HEK293 (cell line): ENCODE measurements around the gene MYADML2.

ENCODE experiments used
- BCL11A ChIP-seq: fragments of 450-650 bp; formaldehyde crosslinking; IDR thresholded peaks from 2 replicates; pipeline ENCODE4 v1.5.1; 2016; ENCODE audit warnings: low read depth, missing biosample characterization, missing genetic modification characterization
- HOXD13 ChIP-seq: sonication (generic); formaldehyde crosslinking; IDR thresholded peaks from 2 replicates; pipeline ENCODE4 v1.8.0; 2022; ENCODE audit warnings: missing genetic modification reagents, borderline replicate concordance
- KLF8 ChIP-seq: fragments of 450-650 bp; formaldehyde crosslinking; IDR thresholded peaks from 2 replicates; pipeline ENCODE4 v1.5.1; 2016; ENCODE audit warnings: missing biosample characterization, missing genetic modification characterization
- MEIS1 ChIP-seq: sonication (generic); formaldehyde crosslinking; IDR thresholded peaks from 2 replicates; pipeline ENCODE4 v1.8.1; 2022; ENCODE audit warnings: missing genetic modification reagents, mild to moderate bottlenecking, borderline replicate concordance
- MYNN ChIP-seq: fragments of 450-650 bp; formaldehyde crosslinking; IDR thresholded peaks from 2 replicates; pipeline ENCODE4 v1.5.1; 2016; ENCODE audit warnings: missing biosample characterization, missing genetic modification characterization, borderline replicate concordance
- SETDB1 ChIP-seq: IDR thresholded peaks from one replicate; pipeline ENCODE4 v1.6.1; 2017; ENCODE audit warnings: mild to moderate bottlenecking, low read length, moderate library complexity, mixed read lengths; ENCODE audit not compliant: insufficient read length
- ZBTB7A ChIP-seq: fragments of 450-650 bp; formaldehyde crosslinking; IDR thresholded peaks from 2 replicates; pipeline ENCODE4 v1.5.1; 2016; ENCODE audit warnings: low read depth, missing biosample characterization, missing genetic modification characterization
- ZEB2 ChIP-seq: fragments of 450-650 bp; formaldehyde crosslinking; IDR thresholded peaks from 2 replicates; pipeline ENCODE4 v1.5.1; 2016; ENCODE audit warnings: missing biosample characterization, missing genetic modification characterization
- ZNF114 ChIP-seq: fragments of 450-650 bp; formaldehyde crosslinking; IDR thresholded peaks from 2 replicates; pipeline ENCODE4 v1.5.0; 2017; ENCODE audit warnings: missing biosample characterization, missing genetic modification characterization
- ZNF121 ChIP-seq: fragments of 450-650 bp; formaldehyde crosslinking; IDR thresholded peaks from 2 replicates; pipeline ENCODE4 v1.5.1; 2016; ENCODE audit warnings: missing biosample characterization, missing genetic modification characterization
- ZNF155 ChIP-seq: fragments of 450-650 bp; formaldehyde crosslinking; IDR thresholded peaks from 2 replicates; pipeline ENCODE4 v1.5.1; 2016; ENCODE audit warnings: missing biosample characterization, missing genetic modification characterization
- ZNF175 ChIP-seq: fragments of 450-650 bp; formaldehyde crosslinking; IDR thresholded peaks from 2 replicates; pipeline ENCODE4 v1.5.1; 2016; ENCODE audit warnings: missing biosample characterization, missing genetic modification characterization
- ZNF23 ChIP-seq: fragments of 450-650 bp; formaldehyde crosslinking; IDR thresholded peaks from 2 replicates; pipeline ENCODE4 v1.5.1; 2016; ENCODE audit warnings: missing biosample characterization, missing genetic modification characterization, borderline replicate concordance
- ZNF24 ChIP-seq: fragments of 450-650 bp; formaldehyde crosslinking; IDR thresholded peaks from 2 replicates; pipeline ENCODE4 v1.5.1; 2016; ENCODE audit warnings: missing biosample characterization, missing genetic modification characterization
- ZNF302 ChIP-seq: fragments of 450-650 bp; formaldehyde crosslinking; IDR thresholded peaks from 2 replicates; pipeline ENCODE4 v1.5.1; 2016; ENCODE audit warnings: missing biosample characterization, missing genetic modification characterization, low read depth
- ZNF311 ChIP-seq: fragments of 450-650 bp; formaldehyde crosslinking; IDR thresholded peaks from 2 replicates; pipeline ENCODE4 v1.5.1; 2017; ENCODE audit warnings: missing biosample characterization, missing genetic modification characterization, borderline replicate concordance
- ZNF510 ChIP-seq: fragments of 450-650 bp; formaldehyde crosslinking; IDR thresholded peaks from 2 replicates; pipeline ENCODE4 v1.5.1; 2018; ENCODE audit warnings: mild to moderate bottlenecking, missing genetic modification characterization, missing biosample characterization; ENCODE audit not compliant: insufficient replicate concordance
- ZNF514 ChIP-seq: fragments of 450-650 bp; formaldehyde crosslinking; IDR thresholded peaks from 2 replicates; pipeline ENCODE4 v1.5.1; 2016; ENCODE audit warnings: missing biosample characterization, missing genetic modification characterization
- ZNF521 ChIP-seq: fragments of 450-650 bp; formaldehyde crosslinking; IDR thresholded peaks from 2 replicates; pipeline ENCODE4 v1.5.1; 2017; ENCODE audit warnings: missing biosample characterization, mild to moderate bottlenecking, missing genetic modification characterization
- ZNF529 ChIP-seq: fragments of 450-650 bp; formaldehyde crosslinking; IDR thresholded peaks from 2 replicates; pipeline ENCODE4 v1.5.1; 2017; ENCODE audit warnings: missing genetic modification characterization, missing biosample characterization; ENCODE audit not compliant: insufficient replicate concordance
- ZNF654 ChIP-seq: fragments of 450-650 bp; formaldehyde crosslinking; IDR thresholded peaks from 2 replicates; pipeline ENCODE4 v1.5.1; 2016; ENCODE audit warnings: low read depth, missing biosample characterization, missing genetic modification characterization
- ZNF660 ChIP-seq: fragments of 450-650 bp; IDR thresholded peaks from 2 replicates; pipeline ENCODE4 v1.5.1; 2018; ENCODE audit warnings: missing biosample characterization, mild to moderate bottlenecking, missing genetic modification characterization
- ZNF664 ChIP-seq: fragments of 450-650 bp; formaldehyde crosslinking; IDR thresholded peaks from 2 replicates; pipeline ENCODE4 v1.5.1; 2016; ENCODE audit warnings: missing biosample characterization, missing genetic modification characterization
- ZNF701 ChIP-seq: fragments of 450-650 bp; formaldehyde crosslinking; IDR thresholded peaks from 2 replicates; pipeline ENCODE4 v1.5.1; 2016; ENCODE audit warnings: missing biosample characterization, missing genetic modification characterization
- ZNF768 ChIP-seq: fragments of 450-650 bp; formaldehyde crosslinking; IDR thresholded peaks from 2 replicates; pipeline ENCODE4 v1.5.1; 2018; ENCODE audit warnings: missing biosample characterization, mild to moderate bottlenecking, missing genetic modification characterization
- ZNF776 ChIP-seq: fragments of 450-650 bp; formaldehyde crosslinking; IDR thresholded peaks from 2 replicates; pipeline ENCODE4 v1.5.0; 2017; ENCODE audit warnings: missing biosample characterization, missing genetic modification characterization, borderline replicate concordance
- ZNF791 ChIP-seq: fragments of 450-650 bp; formaldehyde crosslinking; IDR thresholded peaks from 2 replicates; pipeline ENCODE4 v1.5.1; 2016; ENCODE audit warnings: missing biosample characterization, missing genetic modification characterization
- ZSCAN16 ChIP-seq: fragments of 450-650 bp; formaldehyde crosslinking; IDR thresholded peaks from 2 replicates; pipeline ENCODE4 v1.5.1; 2016; ENCODE audit warnings: missing biosample characterization, missing genetic modification characterization
- TF ChIP-seq, protein P1 (sequence below): fragments of 450-650 bp; formaldehyde crosslinking; IDR thresholded peaks from 2 replicates; pipeline ENCODE4 v1.5.1; 2016; ENCODE audit warnings: missing biosample characterization, missing genetic modification characterization
- TF ChIP-seq, protein P2 (sequence below): fragments of 450-650 bp; formaldehyde crosslinking; IDR thresholded peaks from 2 replicates; pipeline ENCODE4 v1.5.1; 2017; ENCODE audit warnings: missing biosample characterization, missing genetic modification characterization
- TF ChIP-seq, protein P3 (sequence below): fragments of 450-650 bp; formaldehyde crosslinking; IDR thresholded peaks from 2 replicates; pipeline ENCODE4 v1.5.1; 2016; ENCODE audit warnings: missing biosample characterization, missing genetic modification characterization
- TF ChIP-seq, protein P4 (sequence below): fragments of 450-650 bp; formaldehyde crosslinking; IDR thresholded peaks from 2 replicates; pipeline ENCODE4 v1.5.1; 2016; ENCODE audit warnings: missing biosample characterization, missing genetic modification characterization, borderline replicate concordance

The MYADML2 gene

DNA sequence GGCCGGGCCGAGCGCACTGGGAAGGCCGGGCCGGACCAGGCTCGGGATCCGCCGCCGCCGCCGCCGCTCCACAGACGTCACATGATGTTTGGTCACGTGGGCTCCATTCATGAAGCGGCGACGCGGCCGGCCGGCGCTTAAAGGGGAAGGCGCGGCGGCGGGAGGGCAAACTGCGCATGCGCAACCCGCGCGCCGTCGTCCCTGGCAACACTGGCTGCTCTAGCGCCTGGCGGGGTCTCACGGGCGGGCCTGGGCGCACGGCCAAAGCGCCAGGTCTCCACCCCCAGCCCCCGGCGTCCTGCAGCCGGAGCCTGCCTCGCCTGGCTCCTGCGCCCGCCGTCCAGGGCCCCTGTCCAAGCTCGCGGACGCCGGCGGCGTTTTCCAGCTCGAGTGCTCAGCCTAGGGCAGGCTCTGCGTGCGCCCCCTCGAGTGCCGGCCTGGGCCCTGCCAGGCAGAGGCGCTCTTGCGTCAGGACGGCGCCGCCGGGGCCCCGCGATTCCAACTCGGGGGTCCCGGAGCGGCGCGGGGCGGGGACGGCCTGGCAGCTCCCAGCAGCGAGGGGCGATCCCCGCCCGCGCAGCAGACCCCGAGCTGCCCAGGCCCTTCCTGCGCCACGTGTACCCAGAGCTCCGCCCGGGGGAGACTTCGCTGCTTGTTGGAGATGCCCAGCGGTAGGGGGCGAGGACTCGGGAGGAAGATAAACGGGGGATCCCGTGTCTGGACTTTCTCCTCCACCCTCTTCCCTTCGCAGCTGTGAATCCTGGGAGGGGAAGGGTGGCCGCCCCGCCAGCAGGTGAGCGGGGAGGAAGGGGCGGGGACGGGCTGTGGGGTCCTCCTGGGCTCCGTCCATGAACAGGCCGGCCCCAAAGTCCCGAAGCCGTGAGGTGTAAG is 19.1 kb downstream of the MYADML2 start, which contains the start of gene MAFG (continued):
- TF ChIP-seq SETDB1 (no peak), ZNF529 (no peak), ZNF510 (tag by site-specific recombination) (no peak), ZNF302 (tag by site-specific recombination) (no peak), ZNF155 (tag by site-specific recombination) (no peak), ZNF521 (tag by site-specific recombination) (no peak), ZNF23 (no peak), ZNF776 (no peak), KLF8 (tag by site-specific recombination) (peak; percentile 44; the same call in 1 of the 2 replicates), ZNF701 (no peak), ZNF664 (tag by site-specific recombination) (no peak), ZBTB7A (tag by site-specific recombination) (no peak), ZNF660 (tag by site-specific recombination) (peak; percentile 74; the same call in 1 of the 2 replicates), ZNF175 (tag by site-specific recombination) (no peak), ZNF791 (no peak), ZSCAN16 (tag by site-specific recombination) (no peak), ZNF24 (tag by site-specific recombination) (no peak), ZNF514 (tag by site-specific recombination) (no peak), BCL11A (tag by site-specific recombination) (no peak), ZNF121 (tag by site-specific recombination) (peak; percentile 37; the same call in 1 of the 2 replicates), ZEB2 (no peak), ZNF311 (tag by site-specific recombination) (no peak), ZNF114 (tag by site-specific recombination) (no peak), HOXD13 (CRISPR knock-in tag) (no peak), MYNN (0 out of 2 replicates have a peak, but pooled peaks have one; percentile 45), ZNF654 (tag by site-specific recombination) (no peak), ZNF768 (no peak), MEIS1 (CRISPR knock-in tag) (no peak)
- TF ChIP-seq, protein P1, sequence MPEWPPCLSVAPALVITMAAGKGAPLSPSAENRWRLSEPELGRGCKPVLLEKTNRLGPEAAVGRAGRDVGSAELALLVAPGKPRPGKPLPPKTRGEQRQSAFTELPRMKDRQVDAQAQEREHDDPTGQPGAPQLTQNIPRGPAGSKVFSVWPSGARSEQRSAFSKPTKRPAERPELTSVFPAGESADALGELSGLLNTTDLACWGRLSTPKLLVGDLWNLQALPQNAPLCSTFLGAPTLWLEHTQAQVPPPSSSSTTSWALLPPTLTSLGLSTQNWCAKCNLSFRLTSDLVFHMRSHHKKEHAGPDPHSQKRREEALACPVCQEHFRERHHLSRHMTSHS (tag by site-specific recombination), result no peak
- TF ChIP-seq, protein P2, sequence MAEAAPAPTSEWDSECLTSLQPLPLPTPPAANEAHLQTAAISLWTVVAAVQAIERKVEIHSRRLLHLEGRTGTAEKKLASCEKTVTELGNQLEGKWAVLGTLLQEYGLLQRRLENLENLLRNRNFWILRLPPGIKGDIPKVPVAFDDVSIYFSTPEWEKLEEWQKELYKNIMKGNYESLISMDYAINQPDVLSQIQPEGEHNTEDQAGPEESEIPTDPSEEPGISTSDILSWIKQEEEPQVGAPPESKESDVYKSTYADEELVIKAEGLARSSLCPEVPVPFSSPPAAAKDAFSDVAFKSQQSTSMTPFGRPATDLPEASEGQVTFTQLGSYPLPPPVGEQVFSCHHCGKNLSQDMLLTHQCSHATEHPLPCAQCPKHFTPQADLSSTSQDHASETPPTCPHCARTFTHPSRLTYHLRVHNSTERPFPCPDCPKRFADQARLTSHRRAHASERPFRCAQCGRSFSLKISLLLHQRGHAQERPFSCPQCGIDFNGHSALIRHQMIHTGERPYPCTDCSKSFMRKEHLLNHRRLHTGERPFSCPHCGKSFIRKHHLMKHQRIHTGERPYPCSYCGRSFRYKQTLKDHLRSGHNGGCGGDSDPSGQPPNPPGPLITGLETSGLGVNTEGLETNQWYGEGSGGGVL (tag by site-specific recombination), result peak; percentile 84
- TF ChIP-seq, protein P3, sequence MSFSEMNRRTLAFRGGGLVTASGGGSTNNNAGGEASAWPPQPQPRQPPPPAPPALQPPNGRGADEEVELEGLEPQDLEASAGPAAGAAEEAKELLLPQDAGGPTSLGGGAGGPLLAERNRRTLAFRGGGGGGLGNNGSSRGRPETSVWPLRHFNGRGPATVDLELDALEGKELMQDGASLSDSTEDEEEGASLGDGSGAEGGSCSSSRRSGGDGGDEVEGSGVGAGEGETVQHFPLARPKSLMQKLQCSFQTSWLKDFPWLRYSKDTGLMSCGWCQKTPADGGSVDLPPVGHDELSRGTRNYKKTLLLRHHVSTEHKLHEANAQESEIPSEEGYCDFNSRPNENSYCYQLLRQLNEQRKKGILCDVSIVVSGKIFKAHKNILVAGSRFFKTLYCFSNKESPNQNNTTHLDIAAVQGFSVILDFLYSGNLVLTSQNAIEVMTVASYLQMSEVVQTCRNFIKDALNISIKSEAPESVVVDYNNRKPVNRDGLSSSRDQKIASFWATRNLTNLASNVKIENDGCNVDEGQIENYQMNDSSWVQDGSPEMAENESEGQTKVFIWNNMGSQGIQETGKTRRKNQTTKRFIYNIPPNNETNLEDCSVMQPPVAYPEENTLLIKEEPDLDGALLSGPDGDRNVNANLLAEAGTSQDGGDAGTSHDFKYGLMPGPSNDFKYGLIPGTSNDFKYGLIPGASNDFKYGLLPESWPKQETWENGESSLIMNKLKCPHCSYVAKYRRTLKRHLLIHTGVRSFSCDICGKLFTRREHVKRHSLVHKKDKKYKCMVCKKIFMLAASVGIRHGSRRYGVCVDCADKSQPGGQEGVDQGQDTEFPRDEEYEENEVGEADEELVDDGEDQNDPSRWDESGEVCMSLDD (tag by site-specific recombination), result no peak
- TF ChIP-seq, protein P4, sequence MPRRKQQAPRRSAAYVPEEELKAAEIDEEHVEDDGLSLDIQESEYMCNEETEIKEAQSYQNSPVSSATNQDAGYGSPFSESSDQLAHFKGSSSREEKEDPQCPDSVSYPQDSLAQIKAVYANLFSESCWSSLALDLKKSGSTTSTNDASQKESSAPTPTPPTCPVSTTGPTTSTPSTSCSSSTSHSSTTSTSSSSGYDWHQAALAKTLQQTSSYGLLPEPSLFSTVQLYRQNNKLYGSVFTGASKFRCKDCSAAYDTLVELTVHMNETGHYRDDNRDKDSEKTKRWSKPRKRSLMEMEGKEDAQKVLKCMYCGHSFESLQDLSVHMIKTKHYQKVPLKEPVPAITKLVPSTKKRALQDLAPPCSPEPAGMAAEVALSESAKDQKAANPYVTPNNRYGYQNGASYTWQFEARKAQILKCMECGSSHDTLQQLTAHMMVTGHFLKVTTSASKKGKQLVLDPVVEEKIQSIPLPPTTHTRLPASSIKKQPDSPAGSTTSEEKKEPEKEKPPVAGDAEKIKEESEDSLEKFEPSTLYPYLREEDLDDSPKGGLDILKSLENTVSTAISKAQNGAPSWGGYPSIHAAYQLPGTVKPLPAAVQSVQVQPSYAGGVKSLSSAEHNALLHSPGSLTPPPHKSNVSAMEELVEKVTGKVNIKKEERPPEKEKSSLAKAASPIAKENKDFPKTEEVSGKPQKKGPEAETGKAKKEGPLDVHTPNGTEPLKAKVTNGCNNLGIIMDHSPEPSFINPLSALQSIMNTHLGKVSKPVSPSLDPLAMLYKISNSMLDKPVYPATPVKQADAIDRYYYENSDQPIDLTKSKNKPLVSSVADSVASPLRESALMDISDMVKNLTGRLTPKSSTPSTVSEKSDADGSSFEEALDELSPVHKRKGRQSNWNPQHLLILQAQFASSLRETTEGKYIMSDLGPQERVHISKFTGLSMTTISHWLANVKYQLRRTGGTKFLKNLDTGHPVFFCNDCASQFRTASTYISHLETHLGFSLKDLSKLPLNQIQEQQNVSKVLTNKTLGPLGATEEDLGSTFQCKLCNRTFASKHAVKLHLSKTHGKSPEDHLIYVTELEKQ, result no peak
